Pancreas (tissue), 10 donors: ENCODE measurements around the gene SORCS2. TPM values are rescaled to one million over a fixed set of nuclear protein-coding genes. Genes with fewer than 3 reads are reported as not detected.

Experiments
- ATAC-seq, 4 donors: fragments of 200-7000 bp; cut with Tn5 transposase; one replicate each; pipeline versions ENCODE4 v1.8.0 to v1.9.1; 2020; ENCODE audit warnings: mild to moderate bottlenecking in 4 of 4, moderate library complexity in 4 of 4
- DNase-seq, 6 donors: peaks; one replicate each; pipeline ENCODE4 v3.0.0-alpha.2; 2020
- FAIRE-seq: peaks from 2 replicates; lab custom pipeline; 2012; peaks lifted over from hg19 to GRCh38; lab: Jason Lieb, UNC
- H3K27ac ChIP-seq, 4 donors: fragments of 200-600 bp; sonication (generic); 1 replicate in 3 of 4; 2 replicates in 1 of 4; pipeline versions ENCODE4 v1.5.0 to v1.8.0; 2020
- H3K27me3 ChIP-seq, 4 donors: fragments of 200-600 bp; one replicate each; pipeline ENCODE4 v1.8.0; 2021
- H3K36me3 ChIP-seq, 3 donors: fragments of 200-600 bp; sonication (generic) in 1 of 3; one replicate each; pipeline versions ENCODE4 v1.5.0 to v1.8.0; 2020 to 2021
- H3K4me1 ChIP-seq, 3 donors: fragments of 200-600 bp; one replicate each; pipeline ENCODE4 v1.8.0; 2021
- H3K4me3 ChIP-seq, 4 donors: fragments of 200-600 bp; sonication (generic) in 2 of 4; one replicate each; pipeline versions ENCODE4 v1.5.0 to v1.8.0; 2020 to 2021
- H3K9me3 ChIP-seq, 4 donors: fragments of 200-600 bp; one replicate each; pipeline ENCODE4 v1.8.0; 2021
- CTCF ChIP-seq, 4 donors: fragments of 200-600 bp; sonication (generic) in 3 of 4; IDR thresholded peaks; one replicate each; pipeline versions ENCODE4 v1.5.0 to v1.8.0; 2021; ENCODE audit warnings: antibody characterized with exemption in 4 of 4
- WGBS, 2 donors: extraction: QIAGEN DNeasy Blood & Tissue Kit; methylation state at CpG; one replicate each; pipeline ENCODE4 v1.1.7; 2013; 5-methylcytosine and 5-hydroxymethylcytosine counted together
- intact Hi-C, 3 donors: fragments of 100-400 bp; cut with DNase I; formaldehyde crosslinking; loops; one replicate each; pipeline versions ENCODE4 v1.11.1 to v1.14.2; 2022
- polyA plus RNA-seq, 2 donors: library from polyadenylated mRNA; stranded (reverse); fragments of 200-250 nt; gene quantifications; one replicate each; pipeline ENCODE4 v1.2.3, GENCODE V29; 2013
- total RNA-seq, 6 donors: library from RNA; stranded (reverse); fragmentation: NEBNext Ultra II Directional in 4 of 6; extraction: Animal tissue kit (Norgen Biotek cat#: 25700) in 4 of 6; gene quantifications; one replicate each; pipeline versions ENCODE4 v1.2.1 to v1.2.4, GENCODE V29; 2021 to 2023
- donor health status: healthy with polysubstance abuse.
- donor health status: DM: no; HTN: no; CAD: no; lungs with moderate emphysema.
- donor health status: DM: no; HTN: no; CAD: no.
- donor health status: control.
- donor health status: control.
- donor health status: Bipolar disorder and iron deficiency.
- donor health status: DM: yes; HTN: yes; CAD: no.
- donor health status: DM: no; HTN: no; CAD: no.
- donor health status: DM: no; HTN: no; CAD: no.
- donor health status: DM: yes; HTN: yes; CAD: no.

The SORCS2 gene
- total and polyA plus RNA-seq, 8 donors = 0.14 to 1.7 (median 0.42) TPM

GRCh38 chr4:7708238-7708637 is 515.9 kb downstream of the SORCS2 start:
- Histone ChIP-seq H3K36me3 (no peaks in the 10 kb centered on the region), H3K4me3 (no peak overlapping the region), H3K27ac (no peak overlapping the region), H3K9me3 (no peaks in the 10 kb centered on the region), H3K4me1 (no peaks in the 10 kb centered on the region), H3K27me3 (no peaks in the 10 kb centered on the region)
- DNase-seq (peak in 1 of 6 donors; percentile 39), ATAC-seq (no peak), FAIRE-seq (no peak)
- intact Hi-C loops = no loop called here
- WGBS, 2 donors = 65% methylated on average over 17 of the region's 17 CpGs
- no peak for TF ChIP-seq CTCF (IDR thresholded peaks at IDR 0.05)

- H3K27ac ChIP-seq = no peak overlapping the region
- 57 to 66% methylated on average over 15 of the region's 15 CpGs for WGBS, 2 donors
- H3K4me3 ChIP-seq = no peak overlapping the region
- DNase-seq (peak in 1 of 6 donors; percentile 35), FAIRE-seq (no peak), ATAC-seq (no peak)
- H3K36me3 ChIP-seq = no peaks in the 10 kb centered on the region
- H3K4me1 ChIP-seq = no peaks in the 10 kb centered on the region
- no peaks in the 10 kb centered on the region for H3K27me3 ChIP-seq
- intact Hi-C loops = no loop called here
- no peaks in the 10 kb centered on the region for H3K9me3 ChIP-seq
- no peak for TF ChIP-seq CTCF (IDR thresholded peaks at IDR 0.05)
These were observed 516.6 kb downstream of the SORCS2 start for GRCh38 chr4:7708981-7709380.

DNA sequence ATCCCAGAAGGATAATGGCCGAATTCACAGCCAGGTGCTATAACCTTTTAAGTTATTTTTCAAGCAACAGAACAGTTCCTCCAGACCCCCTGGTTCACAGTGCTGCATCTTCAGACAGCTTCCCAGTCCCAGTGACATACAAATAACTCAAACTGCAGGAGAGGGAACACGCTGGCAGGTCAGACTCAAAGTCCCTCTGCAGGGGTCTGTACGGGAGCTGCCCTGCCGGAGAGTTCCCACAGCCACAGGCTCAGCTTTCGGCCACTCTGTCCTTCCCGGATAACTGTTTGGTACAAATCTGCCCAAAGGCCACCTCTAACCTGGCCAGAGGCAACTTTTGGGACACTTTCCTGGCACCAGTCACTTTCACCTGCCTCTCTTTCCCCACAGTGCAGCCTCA is 517.1 kb downstream of the SORCS2 start:
- intact Hi-C loops = no loop called here
- 73 to 83% methylated on average over 6 of the region's 6 CpGs for WGBS, 2 donors
- Histone ChIP-seq H3K4me1 (no peaks in the 10 kb centered on the region), H3K27me3 (no peaks in the 10 kb centered on the region), H3K4me3 (no peak overlapping the region), H3K36me3 (no peaks in the 10 kb centered on the region), H3K9me3 (no peaks in the 10 kb centered on the region), H3K27ac (no peak overlapping the region)
- FAIRE-seq (no peak), ATAC-seq (no peak), DNase-seq (no peak)
- no peak for TF ChIP-seq CTCF (IDR thresholded peaks at IDR 0.05)

DNA sequence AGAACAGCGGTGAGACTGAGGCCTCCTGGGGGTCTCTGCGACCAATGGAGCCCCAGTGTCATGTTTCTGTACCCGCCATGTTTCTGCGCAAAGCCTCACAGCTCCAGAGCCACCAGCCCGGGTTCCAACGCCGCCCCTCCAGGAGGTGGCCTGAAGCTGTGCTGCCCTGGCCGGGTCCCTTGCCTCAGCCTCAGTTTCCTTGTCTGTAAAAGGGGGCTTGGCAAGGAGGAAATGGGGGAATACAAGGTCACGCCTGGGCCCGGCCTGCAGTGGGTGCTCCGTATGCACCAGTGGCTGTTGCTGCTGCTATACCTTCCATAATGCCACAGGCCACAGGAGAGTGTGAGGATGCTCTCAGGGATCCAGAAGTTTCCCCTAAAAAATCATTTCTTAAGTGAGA is 517.8 kb downstream of the SORCS2 start:
- ATAC-seq (no peak), DNase-seq (peak in 1 of 6 donors; percentile 39), FAIRE-seq (no peak)
- intact Hi-C loops = loop anchor here in 1 of 3 donors (10.0 kb wide), 1 partner anchor 515 kb away; the partner anchor contains the start of gene SORCS2
- H3K27me3 ChIP-seq = no peaks in the 10 kb centered on the region
- TF ChIP-seq CTCF (IDR thresholded peaks at IDR 0.05) = no peak
- no peaks in the 10 kb centered on the region for H3K4me1 ChIP-seq
- no peak overlapping the region for H3K27ac ChIP-seq
- WGBS, 2 donors = 80 to 82% methylated on average over 11 of the region's 11 CpGs
- no peaks in the 10 kb centered on the region for H3K36me3 ChIP-seq
- no peak overlapping the region for H3K4me3 ChIP-seq
- H3K9me3 ChIP-seq = no peaks in the 10 kb centered on the region

DNA sequence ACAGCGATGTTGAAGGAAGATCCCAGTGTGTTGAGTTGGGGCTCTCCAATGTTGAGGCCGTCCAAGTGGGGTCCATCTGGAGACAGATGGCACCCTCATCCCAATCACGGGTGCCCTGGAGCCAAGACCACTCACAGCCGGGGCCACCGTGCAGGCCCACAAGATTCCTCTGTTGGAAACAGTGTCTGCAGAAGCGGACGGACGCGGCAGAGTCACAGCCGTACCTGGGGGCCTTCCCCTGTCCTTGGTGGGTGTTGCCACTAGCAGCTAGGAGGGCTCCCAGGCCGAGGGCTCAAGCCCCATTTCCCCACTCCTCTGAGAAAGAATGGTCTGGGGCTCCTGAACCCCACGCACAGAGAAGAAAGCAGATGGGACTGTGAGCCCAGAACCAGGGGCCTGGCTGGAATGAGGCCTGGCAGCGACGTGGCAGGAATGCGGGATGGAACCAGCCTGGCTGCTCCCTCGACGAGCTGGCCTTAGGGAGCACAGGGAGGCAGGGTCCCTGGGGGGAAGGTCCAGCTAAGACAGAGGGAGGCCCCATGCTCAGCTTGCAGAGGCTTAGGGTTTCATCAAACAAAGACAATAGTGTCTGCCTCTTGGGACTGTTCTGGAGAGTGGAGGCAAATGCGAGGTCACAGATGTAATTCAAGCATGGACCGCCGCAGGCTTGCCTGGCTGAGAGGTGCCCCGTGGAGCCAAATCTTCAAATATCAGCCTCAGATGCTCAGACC is 518.4 kb downstream of the SORCS2 start:
- 85 to 88% methylated on average over 21 of the region's 21 CpGs for WGBS, 2 donors
- no peak for ATAC-seq
- Histone ChIP-seq H3K36me3 (no peaks in the 10 kb centered on the region), H3K27ac (no peak overlapping the region), H3K4me1 (no peaks in the 10 kb centered on the region), H3K4me3 (no peak overlapping the region), H3K9me3 (no peaks in the 10 kb centered on the region), H3K27me3 (no peaks in the 10 kb centered on the region)
- intact Hi-C loops = loop anchor here in 1 of 3 donors (10.0 kb wide), 1 partner anchor 516 kb away; the partner anchor contains the start of gene SORCS2
- FAIRE-seq = no peak
- no peak for TF ChIP-seq CTCF (IDR thresholded peaks at IDR 0.05)
- peak in 1 of 6 donors; percentile 35 for DNase-seq
